ENCODE results near the gene WWC1. TPM values are rescaled to one million over a fixed set of nuclear protein-coding genes. Genes with fewer than 3 reads are reported as not detected.

Gene WWC1
- total RNA-seq, 1 donor from 2014 or later, result 1.5 TPM

GRCh38 chr5:168463081-168463480 is 171.6 kb downstream of the WWC1 start:
- no peaks in the 10 kb centered on the region for H3K9me3 Mint-ChIP-seq (ENCODE audit: unreplicated experiment)
- H3K27me3 Mint-ChIP-seq (ENCODE audit: unreplicated experiment), result peaks cover 5% of the 10 kb centered on the region
- H3K36me3 Mint-ChIP-seq (ENCODE audit: unreplicated experiment), result no peaks in the 10 kb centered on the region
- no peak overlapping the region for H3K27ac Mint-ChIP-seq (ENCODE audit: unreplicated experiment)
- no peak for TF ChIP-seq CTCF (IDR thresholded peaks at IDR 0.05; ENCODE audit: partially characterized antibody, unreplicated experiment)
- no peak overlapping the region for H3K4me3 Mint-ChIP-seq (ENCODE audit: unreplicated experiment)
- H3K4me1 Mint-ChIP-seq (ENCODE audit: low read depth, unreplicated experiment), result peaks cover 9% of the 10 kb centered on the region
- no peak for DNase-seq

GRCh38 chr5:168464214-168464613 is 172.8 kb downstream of the WWC1 start:
- Mint-ChIP-seq H3K36me3 (ENCODE audit: unreplicated experiment) (no peaks in the 10 kb centered on the region), H3K27ac (ENCODE audit: unreplicated experiment) (no peak overlapping the region), H3K9me3 (ENCODE audit: unreplicated experiment) (no peaks in the 10 kb centered on the region), H3K4me3 (ENCODE audit: unreplicated experiment) (no peak overlapping the region), H3K27me3 (ENCODE audit: unreplicated experiment) (peaks cover 5% of the 10 kb centered on the region), H3K4me1 (ENCODE audit: low read depth, unreplicated experiment) (peaks cover 15% of the 10 kb centered on the region)
- TF ChIP-seq CTCF (IDR thresholded peaks at IDR 0.05; ENCODE audit: partially characterized antibody, unreplicated experiment), result no peak
- DNase-seq, result no peak

- no peak for TF ChIP-seq CTCF (IDR thresholded peaks at IDR 0.05; ENCODE audit: partially characterized antibody, unreplicated experiment)
- Mint-ChIP-seq H3K27ac (ENCODE audit: unreplicated experiment) (no peak overlapping the region), H3K4me1 (ENCODE audit: low read depth, unreplicated experiment) (peaks cover 15% of the 10 kb centered on the region), H3K27me3 (ENCODE audit: unreplicated experiment) (peaks cover 5% of the 10 kb centered on the region), H3K36me3 (ENCODE audit: unreplicated experiment) (no peaks in the 10 kb centered on the region), H3K4me3 (ENCODE audit: unreplicated experiment) (no peak overlapping the region), H3K9me3 (ENCODE audit: unreplicated experiment) (no peaks in the 10 kb centered on the region)
- no peak for DNase-seq
These were observed 173.2 kb downstream of the WWC1 start for GRCh38 chr5:168464641-168465040.

- H3K9me3 Mint-ChIP-seq (ENCODE audit: unreplicated experiment), result peaks cover 2% of the 10 kb centered on the region
- peaks cover 12% of the 10 kb centered on the region for H3K4me1 Mint-ChIP-seq (ENCODE audit: low read depth, unreplicated experiment)
- H3K36me3 Mint-ChIP-seq (ENCODE audit: unreplicated experiment), result peaks cover 4% of the 10 kb centered on the region
- peaks cover 2% of the 10 kb centered on the region for H3K27me3 Mint-ChIP-seq (ENCODE audit: unreplicated experiment)
- TF ChIP-seq CTCF (IDR thresholded peaks at IDR 0.05; ENCODE audit: partially characterized antibody, unreplicated experiment), result no peak
- H3K4me3 Mint-ChIP-seq (ENCODE audit: unreplicated experiment), result no peak overlapping the region
- DNase-seq, result peak; percentile 27
- no peak overlapping the region for H3K27ac Mint-ChIP-seq (ENCODE audit: unreplicated experiment)
These were observed 176.4 kb downstream of the WWC1 start for GRCh38 chr5:168467755-168468330.

GRCh38 chr5:168468836-168469235 is 177.4 kb downstream of the WWC1 start:
- H3K27ac Mint-ChIP-seq (ENCODE audit: unreplicated experiment), result no peak overlapping the region

More at GRCh38 chr5:168468836-168469235, 177.4 kb downstream of the WWC1 start:
- Mint-ChIP-seq H3K36me3 (ENCODE audit: unreplicated experiment) (peaks cover 4% of the 10 kb centered on the region), H3K9me3 (ENCODE audit: unreplicated experiment) (peaks cover 2% of the 10 kb centered on the region), H3K27me3 (ENCODE audit: unreplicated experiment) (peaks cover 2% of the 10 kb centered on the region), H3K4me1 (ENCODE audit: low read depth, unreplicated experiment) (peaks cover 12% of the 10 kb centered on the region), H3K4me3 (ENCODE audit: unreplicated experiment) (no peak overlapping the region)
- TF ChIP-seq CTCF (IDR thresholded peaks at IDR 0.05; ENCODE audit: partially characterized antibody, unreplicated experiment), result no peak
- DNase-seq, result no peak

All from glutamatergic neuron (in vitro differentiated cells).